Measurements from ENCODE around the gene KCNMA1.

Gene KCNMA1

GRCh38 chr10:76991621-76992020 is 646.0 kb downstream of the KCNMA1 start:
- no peak for DNase-seq

DNA sequence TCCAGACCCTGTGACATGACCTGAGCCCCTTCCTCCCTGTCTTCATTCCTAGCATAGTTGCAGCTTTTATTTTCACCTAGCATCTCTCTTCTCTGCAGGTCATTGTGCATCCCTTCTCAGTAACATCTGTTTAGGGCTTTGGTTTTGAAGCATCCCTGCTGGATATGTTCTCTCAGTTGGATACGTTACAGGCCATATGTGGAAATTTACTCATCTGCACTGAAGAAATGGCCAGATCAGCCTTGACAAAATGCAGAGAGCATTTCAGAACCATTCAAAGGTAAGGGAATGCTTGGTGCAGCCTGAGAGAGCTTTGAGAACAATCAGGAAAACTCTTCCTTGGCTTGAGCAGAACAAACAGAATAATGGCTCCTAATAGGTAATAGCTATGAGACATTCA is 647.0 kb downstream of the KCNMA1 start:
- no peak for DNase-seq

DNA sequence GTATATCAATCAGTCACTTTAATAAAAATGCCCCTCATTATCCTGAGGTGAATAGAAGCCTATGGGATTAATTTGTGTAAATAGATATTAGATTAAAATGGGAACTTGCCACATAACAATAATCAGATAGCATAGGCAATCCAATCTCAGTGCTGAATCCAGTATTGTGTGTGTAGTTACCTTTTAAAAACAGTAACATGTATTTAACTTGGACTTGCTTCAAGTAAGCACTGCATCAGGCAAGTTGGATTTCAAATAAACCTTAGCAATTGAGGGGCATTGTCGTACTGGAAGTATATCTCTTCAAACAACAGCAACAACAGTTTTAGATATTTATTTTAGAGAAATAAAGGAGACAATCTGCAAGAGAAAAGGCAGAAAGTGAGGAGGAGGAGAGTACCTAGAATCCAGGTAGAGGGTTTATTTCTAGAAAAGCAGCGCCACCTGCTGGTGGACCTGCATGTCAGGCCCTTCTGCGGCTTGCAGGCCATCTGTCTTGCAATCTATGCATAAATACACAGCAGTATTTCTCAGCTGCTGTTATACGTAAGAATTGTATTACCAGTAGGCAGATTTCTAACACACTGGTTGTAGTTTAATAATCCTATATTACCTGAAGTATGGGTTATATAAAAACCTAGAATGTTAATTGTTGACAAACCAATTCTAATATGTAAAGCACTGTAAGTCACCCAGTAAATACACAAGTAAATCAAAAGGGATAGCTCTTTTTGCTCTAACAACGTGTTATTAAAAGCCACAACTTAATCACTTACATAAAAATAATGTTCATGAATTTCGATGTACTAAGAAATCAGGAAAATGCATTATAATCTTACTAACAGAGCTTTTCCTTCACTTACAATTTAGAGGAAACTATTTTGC is 652.8 kb downstream of the KCNMA1 start:
- DNase-seq, result peak; percentile 92

- DNase-seq, result no peak
These were observed 654.0 kb downstream of the KCNMA1 start for GRCh38 chr10:76983624-76984023.

GRCh38 chr10:76982671-76983070 is 654.9 kb downstream of the KCNMA1 start:
- DNase-seq, result peak; percentile 41

- DNase-seq, result no peak
These were observed 656.4 kb downstream of the KCNMA1 start for GRCh38 chr10:76981251-76981650.

GRCh38 chr10:76977901-76978300 is 659.7 kb downstream of the KCNMA1 start:
- peak; percentile 63 for DNase-seq

GRCh38 chr10:76977046-76977445 is 660.6 kb downstream of the KCNMA1 start:
- no peak for DNase-seq

- no peak for DNase-seq
These were observed 661.5 kb downstream of the KCNMA1 start for GRCh38 chr10:76976142-76976541.

GRCh38 chr10:76975126-76975525 is 662.5 kb downstream of the KCNMA1 start:
- no peak for DNase-seq

GRCh38 chr10:76974017-76974691 is 663.5 kb downstream of the KCNMA1 start:
- peak; percentile 50 for DNase-seq

- peak; percentile 67 for DNase-seq
These were observed 664.3 kb downstream of the KCNMA1 start for GRCh38 chr10:76973091-76974016.

DNA sequence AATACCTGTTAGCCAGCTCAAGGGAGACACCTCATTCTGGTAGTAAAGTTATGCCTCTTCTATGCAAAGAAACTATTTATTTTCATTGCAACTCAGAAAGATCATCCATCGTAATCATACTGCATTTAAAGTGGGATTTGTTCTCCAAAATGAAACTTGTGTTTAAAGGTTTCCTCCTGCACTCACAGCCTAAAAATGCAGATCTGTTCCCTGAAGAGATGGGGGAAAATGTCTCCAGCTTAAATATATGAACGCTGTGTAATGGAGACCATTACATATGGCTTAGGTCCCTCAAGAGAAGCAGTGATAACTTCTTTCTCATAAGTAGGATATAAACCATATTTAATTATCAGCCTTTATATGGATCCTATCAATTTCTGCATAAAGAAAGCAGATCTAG is 665.1 kb downstream of the KCNMA1 start:
- no peak for DNase-seq

GRCh38 chr10:76971547-76972170 is 665.9 kb downstream of the KCNMA1 start:
- no peak for DNase-seq

DNA sequence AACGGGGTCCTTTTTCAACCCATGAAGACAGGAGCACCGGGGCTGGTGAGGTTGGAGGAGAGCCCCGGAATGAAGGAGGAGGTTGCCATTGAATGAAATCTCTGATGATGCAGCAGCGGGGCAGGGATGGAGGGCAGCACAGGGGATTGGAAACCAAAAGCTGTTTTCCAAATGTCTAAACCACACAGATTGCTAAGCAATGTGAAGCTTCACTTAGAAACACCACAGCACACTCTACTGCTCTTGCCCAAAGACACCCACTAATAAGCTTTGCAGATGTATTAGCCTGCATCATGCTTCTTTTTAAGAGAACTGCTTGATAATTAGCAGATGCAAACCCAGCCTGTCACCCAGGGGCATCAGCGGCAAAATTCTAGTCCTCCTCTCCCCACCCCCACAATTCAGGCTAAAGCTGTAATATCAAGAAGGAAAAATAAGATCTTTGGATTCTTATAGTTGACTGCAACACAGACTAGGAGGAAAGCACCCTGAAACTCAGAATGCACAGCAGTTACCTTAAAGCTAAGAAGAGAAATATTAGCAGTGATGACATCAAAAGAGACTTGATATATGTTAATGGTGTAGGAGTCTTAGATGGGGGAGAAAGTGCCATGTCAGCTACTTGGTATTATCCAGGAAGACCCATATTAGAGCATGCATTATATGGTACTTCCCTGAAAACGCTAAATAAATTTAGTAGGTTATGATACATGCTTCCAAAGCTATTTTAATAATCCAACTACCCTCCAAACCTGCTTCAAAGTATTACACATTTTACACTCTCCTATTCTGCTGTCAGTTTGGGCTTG is 666.7 kb downstream of the KCNMA1 start:
- DNase-seq, result no peak

DNA sequence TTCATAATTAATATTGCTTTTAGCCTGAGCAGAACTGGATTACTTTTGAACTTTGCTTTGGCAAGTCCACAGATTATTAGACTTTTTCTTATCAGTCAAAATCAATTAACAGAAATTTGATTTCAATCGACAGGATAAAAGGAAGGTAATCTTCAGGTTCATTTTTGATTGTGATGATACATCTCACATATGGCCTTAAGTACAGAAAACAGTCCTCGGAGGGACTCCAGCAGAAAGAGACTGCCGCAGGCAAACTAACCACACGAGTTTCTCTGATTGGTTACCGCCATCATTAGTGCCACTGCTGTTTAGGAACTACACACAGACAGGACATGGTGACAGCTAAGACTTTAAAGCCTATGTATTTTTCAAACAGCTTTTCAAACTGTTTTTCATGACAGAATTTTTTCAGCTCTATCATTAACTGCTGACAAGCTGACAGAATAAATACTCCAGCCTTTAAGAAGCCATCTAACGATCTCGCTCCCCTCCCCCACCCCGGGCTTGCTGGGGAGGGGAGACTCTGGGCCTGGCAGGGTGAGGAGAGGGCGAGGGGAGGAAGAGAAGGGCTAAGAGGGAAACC is 668.2 kb downstream of the KCNMA1 start:
- peak; percentile 73 for DNase-seq

DNA sequence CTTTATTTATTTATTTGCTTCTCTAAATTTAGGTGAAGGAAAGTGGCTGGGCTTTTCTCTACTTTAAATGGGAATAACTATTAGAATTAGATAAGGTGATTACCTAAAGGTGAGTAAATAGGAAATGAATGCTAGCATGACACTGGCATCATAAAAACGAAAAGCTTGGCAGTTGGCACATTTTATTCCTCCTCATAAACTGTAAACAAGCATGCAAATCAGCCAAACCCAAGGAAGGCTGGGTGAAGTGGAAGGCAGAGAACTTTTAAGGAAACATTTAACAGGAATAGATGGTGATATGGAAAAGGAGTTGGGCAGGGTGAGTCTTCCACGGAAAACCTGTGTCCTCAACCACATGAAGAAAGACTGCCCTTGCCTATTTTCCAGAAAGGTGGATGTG is 669.1 kb downstream of the KCNMA1 start:
- no peak for DNase-seq

DNA sequence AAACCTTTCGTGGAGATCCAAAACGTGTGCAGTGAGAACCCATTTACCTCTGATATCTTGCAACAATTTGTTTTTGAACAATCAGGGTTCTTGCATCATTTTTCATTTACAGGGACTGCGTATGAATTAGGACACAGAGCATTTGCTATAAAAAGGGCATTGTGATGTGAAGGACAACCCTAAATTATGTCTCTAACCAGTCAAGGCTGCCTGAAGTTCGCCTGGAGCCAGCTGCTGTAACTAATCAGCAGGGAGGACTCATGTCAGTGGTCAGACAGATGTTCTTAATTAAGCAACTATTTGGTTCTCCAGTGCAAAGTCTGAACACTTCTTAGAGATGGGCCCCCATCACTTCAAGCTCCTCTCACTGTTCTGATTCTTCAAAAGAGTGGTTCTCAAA is 674.8 kb downstream of the KCNMA1 start:
- DNase-seq, result no peak

DNA sequence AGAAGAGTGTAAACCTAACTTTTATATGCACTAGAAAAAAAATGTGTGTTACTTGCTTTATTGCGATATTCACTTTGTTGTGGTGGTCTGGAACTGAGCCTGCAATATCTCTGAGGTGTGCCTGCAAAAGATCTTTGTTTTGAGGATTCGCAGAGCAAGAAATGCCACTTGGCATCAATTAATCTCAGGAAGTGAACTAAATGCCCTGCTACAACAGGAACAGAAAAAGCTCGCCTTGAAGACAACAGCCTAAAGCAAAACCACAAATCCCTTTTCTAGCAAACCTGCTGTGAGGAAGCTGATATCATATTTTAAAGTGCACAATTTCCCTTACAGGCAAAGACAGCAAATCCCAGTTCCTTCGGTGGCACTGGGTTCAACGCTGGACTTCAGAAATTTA is 675.8 kb downstream of the KCNMA1 start:
- no peak for DNase-seq

- no peak for DNase-seq
These were observed 678.5 kb downstream of the KCNMA1 start for GRCh38 chr10:76959111-76959510.

GRCh38 chr10:76954838-76955237 is 682.8 kb downstream of the KCNMA1 start:
- DNase-seq, result no peak
